Measurements from ENCODE around the gene KCNH1. TPM values are rescaled to one million over a fixed set of nuclear protein-coding genes. Genes with fewer than 3 reads are reported as not detected.

KCNH1 gene
- total RNA-seq, 1 donor from 2014 or later, result 10.1 TPM

DNA sequence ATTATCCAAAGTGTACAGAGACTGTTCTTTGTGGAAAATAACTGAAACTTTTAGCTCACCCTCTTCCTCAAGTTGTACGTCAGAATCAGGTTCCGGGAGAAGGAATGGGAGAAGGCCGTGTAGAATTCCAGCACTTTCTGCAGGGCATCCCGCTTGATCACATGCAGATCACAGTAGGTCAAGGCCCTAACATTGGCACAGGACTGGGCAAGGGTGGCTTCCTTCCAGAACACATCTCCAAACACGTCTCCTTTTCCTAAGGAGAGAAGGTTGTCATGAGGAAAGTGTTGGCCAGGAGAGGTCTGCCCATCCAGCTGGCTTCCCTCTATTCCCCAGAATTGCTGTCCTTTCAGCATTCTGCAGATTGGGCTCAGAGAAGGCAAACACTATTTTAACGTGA, 358.7 kb downstream of the KCNH1 start:
- TF ChIP-seq, protein P1, sequence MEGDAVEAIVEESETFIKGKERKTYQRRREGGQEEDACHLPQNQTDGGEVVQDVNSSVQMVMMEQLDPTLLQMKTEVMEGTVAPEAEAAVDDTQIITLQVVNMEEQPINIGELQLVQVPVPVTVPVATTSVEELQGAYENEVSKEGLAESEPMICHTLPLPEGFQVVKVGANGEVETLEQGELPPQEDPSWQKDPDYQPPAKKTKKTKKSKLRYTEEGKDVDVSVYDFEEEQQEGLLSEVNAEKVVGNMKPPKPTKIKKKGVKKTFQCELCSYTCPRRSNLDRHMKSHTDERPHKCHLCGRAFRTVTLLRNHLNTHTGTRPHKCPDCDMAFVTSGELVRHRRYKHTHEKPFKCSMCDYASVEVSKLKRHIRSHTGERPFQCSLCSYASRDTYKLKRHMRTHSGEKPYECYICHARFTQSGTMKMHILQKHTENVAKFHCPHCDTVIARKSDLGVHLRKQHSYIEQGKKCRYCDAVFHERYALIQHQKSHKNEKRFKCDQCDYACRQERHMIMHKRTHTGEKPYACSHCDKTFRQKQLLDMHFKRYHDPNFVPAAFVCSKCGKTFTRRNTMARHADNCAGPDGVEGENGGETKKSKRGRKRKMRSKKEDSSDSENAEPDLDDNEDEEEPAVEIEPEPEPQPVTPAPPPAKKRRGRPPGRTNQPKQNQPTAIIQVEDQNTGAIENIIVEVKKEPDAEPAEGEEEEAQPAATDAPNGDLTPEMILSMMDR (conservative IDR thresholded peaks at IDR 0.05; ENCODE audit: low read depth, low read length), result no peak
- H3K4me3 ChIP-seq (ENCODE audit: low read depth, low read length), result no peak overlapping the region
- no peak for DNase-seq (ENCODE audit: low read depth)

- TF ChIP-seq, protein P1 (conservative IDR thresholded peaks at IDR 0.05; ENCODE audit: low read depth, low read length), result no peak
- DNase-seq (ENCODE audit: low read depth), result no peak
- H3K4me3 ChIP-seq (ENCODE audit: low read depth, low read length), result no peak overlapping the region
Measured at GRCh38 chr1:210773450-210773849, 360.5 kb downstream of the KCNH1 start.

DNA sequence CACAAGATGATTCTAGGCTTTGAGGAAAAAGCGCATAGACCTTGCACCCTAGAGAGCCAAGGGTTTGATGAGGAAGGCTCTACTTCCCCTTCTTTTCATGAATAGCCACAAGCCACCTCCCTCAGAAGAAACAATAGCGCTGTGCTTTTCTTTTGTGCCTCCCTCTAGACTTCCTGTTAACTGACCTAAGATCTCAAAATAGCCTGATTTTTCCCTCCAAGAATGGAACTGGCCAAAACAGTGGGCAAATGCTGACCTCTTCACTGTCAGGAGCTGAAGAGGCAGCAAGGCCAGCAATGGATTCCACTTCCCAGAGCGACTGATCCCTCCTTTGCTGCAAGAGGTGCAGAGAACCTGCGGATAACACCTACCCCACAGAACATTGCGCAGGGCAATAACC, 362.8 kb downstream of the KCNH1 start:
- TF ChIP-seq, protein P1 (conservative IDR thresholded peaks at IDR 0.05; ENCODE audit: low read depth, low read length), result no peak
- H3K4me3 ChIP-seq (ENCODE audit: low read depth, low read length), result no peak overlapping the region
- DNase-seq (ENCODE audit: low read depth), result no peak

DNA sequence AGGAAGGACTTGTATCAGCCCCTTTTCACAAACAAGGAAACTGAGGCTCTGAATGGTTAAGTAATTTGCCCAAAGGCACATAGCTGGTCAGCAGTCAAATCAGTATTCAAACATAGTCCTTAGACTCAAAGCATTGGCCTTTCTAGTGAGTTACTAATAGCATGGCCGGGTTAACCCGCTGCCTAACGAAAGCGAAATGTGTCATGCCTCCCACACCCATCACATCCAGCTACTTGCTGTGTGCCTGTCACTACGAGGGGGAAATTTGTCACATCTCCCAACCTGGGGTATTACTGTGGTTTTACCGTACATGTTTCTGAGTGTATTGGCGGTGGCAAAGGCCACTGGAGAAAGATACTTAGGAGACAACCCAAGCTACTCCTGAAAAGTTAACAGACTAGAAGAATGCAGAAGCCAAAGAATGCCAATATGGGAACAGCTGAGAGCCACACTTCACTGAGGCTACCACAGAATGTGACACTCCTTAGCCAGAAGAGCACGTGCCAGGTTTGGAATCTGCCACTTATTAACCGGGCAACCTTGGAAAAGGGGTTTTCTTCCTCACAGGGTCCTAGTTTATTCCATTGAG, 363.5 kb downstream of the KCNH1 start:
- H3K4me3 ChIP-seq (ENCODE audit: low read depth, low read length), result no peak overlapping the region
- TF ChIP-seq, protein P1 (conservative IDR thresholded peaks at IDR 0.05; ENCODE audit: low read depth, low read length), result no peak
- no peak for DNase-seq (ENCODE audit: low read depth)

- no peak for DNase-seq (ENCODE audit: low read depth)
- TF ChIP-seq, protein P1 (conservative IDR thresholded peaks at IDR 0.05; ENCODE audit: low read depth, low read length), result no peak
- H3K4me3 ChIP-seq (ENCODE audit: low read depth, low read length), result no peak overlapping the region
Measured at GRCh38 chr1:210769473-210769872, 364.5 kb downstream of the KCNH1 start.

GRCh38 chr1:210764536-210764935, 369.4 kb downstream of the KCNH1 start:
- TF ChIP-seq, protein P1 (conservative IDR thresholded peaks at IDR 0.05; ENCODE audit: low read depth, low read length), result no peak
- DNase-seq (ENCODE audit: low read depth), result no peak
- H3K4me3 ChIP-seq (ENCODE audit: low read depth, low read length), result no peak overlapping the region

DNA sequence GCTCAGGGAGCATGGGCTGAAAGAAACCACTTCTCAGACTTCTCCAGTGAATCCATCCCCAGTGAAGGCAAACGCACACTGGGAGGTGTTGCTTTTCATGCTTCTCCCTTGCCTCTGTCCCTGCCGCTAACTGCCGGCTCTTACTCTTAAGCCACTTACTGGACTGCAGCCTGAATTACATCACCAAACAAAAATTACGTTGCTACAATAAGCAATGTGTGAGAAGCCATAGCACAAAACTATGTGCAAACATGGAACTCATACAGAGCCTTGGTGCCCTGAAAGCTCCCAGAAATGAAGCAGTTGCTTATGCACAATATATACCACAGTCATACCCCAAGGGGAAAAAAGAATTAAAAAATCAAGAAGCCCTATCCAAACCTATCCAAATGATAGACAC, 375.2 kb downstream of the KCNH1 start:
- no peak for DNase-seq (ENCODE audit: low read depth)
- TF ChIP-seq, protein P1 (conservative IDR thresholded peaks at IDR 0.05; ENCODE audit: low read depth, low read length), result no peak
- no peak overlapping the region for H3K4me3 ChIP-seq (ENCODE audit: low read depth, low read length)

Measured in epithelial cell of proximal tubule (primary cell).